Upper lobe of left lung (tissue), 6 donors: ENCODE measurements around the gene RRAS2. TPM values are rescaled to one million over a fixed set of nuclear protein-coding genes. Genes with fewer than 3 reads are reported as not detected.

ENCODE experiments used
- ATAC-seq, 2 donors: fragments of 200-7000 bp; cut with Tn5 transposase; one replicate each; pipeline ENCODE4 v1.9.1; 2022; ENCODE audit warnings: mild to moderate bottlenecking in 2 of 2, moderate library complexity in 2 of 2; ENCODE audit not compliant: low FRiP score in 2 of 2
- DNase-seq, 2 donors: peaks; one replicate each; pipeline ENCODE4 v3.0.0-alpha.2; 2019 to 2020
- H3K27ac ChIP-seq, 4 donors: fragments of 200-600 bp; sonication (generic); one replicate each; pipeline ENCODE4 v1.5.1; 2016 to 2019
- H3K27me3 ChIP-seq, 4 donors: fragments of 200-600 bp; sonication (generic); one replicate each; pipeline ENCODE4 v1.5.1; 2017 to 2019
- H3K36me3 ChIP-seq, 4 donors: fragments of 200-600 bp; sonication (generic); one replicate each; pipeline ENCODE4 v1.5.1; 2016 to 2019
- H3K4me1 ChIP-seq, 4 donors: fragments of 200-600 bp; sonication (generic); one replicate each; pipeline ENCODE4 v1.5.1; 2018 to 2019
- H3K4me3 ChIP-seq, 4 donors: fragments of 200-600 bp; sonication (generic); one replicate each; pipeline ENCODE4 v1.5.1; 2017 to 2019; ENCODE audit warnings: mild to moderate bottlenecking in 2 of 4, moderate library complexity in 1 of 4
- H3K9me3 ChIP-seq, 4 donors: fragments of 200-600 bp; sonication (generic); one replicate each; pipeline ENCODE4 v1.5.1; 2018 to 2019
- EP300 ChIP-seq, 4 donors: sonication (generic); formaldehyde crosslinking; IDR thresholded peaks; one replicate each; pipeline ENCODE4 v1.5.1; 2017; ENCODE audit warnings: antibody characterized with exemption in 4 of 4, control low read depth in 2 of 4
- POLR2A ChIP-seq, 4 donors: fragments of 450-650 bp; IDR thresholded peaks; one replicate each; pipeline ENCODE4 v1.5.1; 2016 to 2017; ENCODE audit warnings: antibody characterized with exemption in 4 of 4, mild to moderate bottlenecking in 2 of 4
- POLR2AphosphoS5 ChIP-seq, 2 donors: sonication (generic); formaldehyde crosslinking; IDR thresholded peaks; one replicate each; pipeline ENCODE4 v1.5.1; 2017; ENCODE audit warnings: antibody characterized with exemption in 2 of 2
- WGBS, 2 donors: methylation state at CpG; one replicate each; pipeline ENCODE4 v1.1.5; 2017 to 2018; 5-methylcytosine and 5-hydroxymethylcytosine counted together
- total RNA-seq, 6 donors: library from RNA; depleted of rRNA in 4 of 6; stranded (reverse); fragments of >200 nt in 4 of 6; gene quantifications; one replicate each; pipeline versions ENCODE4 v1.1.0 to v1.2.1, GENCODE V29; 2016 to 2021
- TF ChIP-seq, protein P1 (sequence below), 6 experiments: fragments of 450-650 bp in 4 of 6; fragments of 200-600 bp in 2 of 6; sonication (generic) in 2 of 6; IDR thresholded peaks; one replicate each; pipeline ENCODE4 v1.5.1; 2016 to 2019; ENCODE audit warnings: antibody characterized with exemption in 6 of 6
- donor health status: DM: no; HTN: no; CAD: no; lungs with moderate emphysema.
- donor health status: DM: no; HTN: yes; CAD: no; lungs with severe emphysema.

RRAS2 gene
- total RNA-seq, 6 donors from 2014 or later = 23.0 to 70.4 (median 40.2) TPM

DNA sequence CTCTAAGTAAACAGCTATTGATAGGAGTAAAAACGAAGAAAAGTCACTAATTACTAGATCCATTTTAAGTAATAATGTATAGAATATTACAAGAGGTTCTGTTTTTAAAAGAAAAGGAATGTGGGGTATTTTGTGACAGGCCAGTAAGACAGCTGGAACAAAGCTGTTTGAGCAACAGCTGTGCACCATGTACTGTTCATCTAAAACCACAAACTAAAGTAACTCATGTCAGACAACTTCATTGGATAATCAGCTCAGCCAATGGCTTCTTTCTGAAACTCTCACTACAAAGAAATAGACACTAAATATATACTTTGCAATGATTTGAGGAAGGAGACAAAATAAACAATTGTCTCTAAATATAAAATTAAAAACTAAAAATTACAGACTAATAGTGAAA is 16.1 kb downstream of the RRAS2 start:
- 67 to 75% methylated on average over 1 of the region's 1 CpG for WGBS, 2 donors
- no peaks in the 10 kb centered on the region for H3K27me3 ChIP-seq
- no peak for TF ChIP-seq POLR2AphosphoS5 (IDR thresholded peaks at IDR 0.05)
- TF ChIP-seq POLR2A (IDR thresholded peaks at IDR 0.05) = no peak
- TF ChIP-seq, protein P1, sequence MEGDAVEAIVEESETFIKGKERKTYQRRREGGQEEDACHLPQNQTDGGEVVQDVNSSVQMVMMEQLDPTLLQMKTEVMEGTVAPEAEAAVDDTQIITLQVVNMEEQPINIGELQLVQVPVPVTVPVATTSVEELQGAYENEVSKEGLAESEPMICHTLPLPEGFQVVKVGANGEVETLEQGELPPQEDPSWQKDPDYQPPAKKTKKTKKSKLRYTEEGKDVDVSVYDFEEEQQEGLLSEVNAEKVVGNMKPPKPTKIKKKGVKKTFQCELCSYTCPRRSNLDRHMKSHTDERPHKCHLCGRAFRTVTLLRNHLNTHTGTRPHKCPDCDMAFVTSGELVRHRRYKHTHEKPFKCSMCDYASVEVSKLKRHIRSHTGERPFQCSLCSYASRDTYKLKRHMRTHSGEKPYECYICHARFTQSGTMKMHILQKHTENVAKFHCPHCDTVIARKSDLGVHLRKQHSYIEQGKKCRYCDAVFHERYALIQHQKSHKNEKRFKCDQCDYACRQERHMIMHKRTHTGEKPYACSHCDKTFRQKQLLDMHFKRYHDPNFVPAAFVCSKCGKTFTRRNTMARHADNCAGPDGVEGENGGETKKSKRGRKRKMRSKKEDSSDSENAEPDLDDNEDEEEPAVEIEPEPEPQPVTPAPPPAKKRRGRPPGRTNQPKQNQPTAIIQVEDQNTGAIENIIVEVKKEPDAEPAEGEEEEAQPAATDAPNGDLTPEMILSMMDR (IDR thresholded peaks at IDR 0.05) = no peak
- no peak for TF ChIP-seq EP300 (IDR thresholded peaks at IDR 0.05)
- no peaks in the 10 kb centered on the region for H3K9me3 ChIP-seq
- ATAC-seq (no peak), DNase-seq (no peak)
- H3K27ac ChIP-seq = no peak overlapping the region
- no peak overlapping the region for H3K4me3 ChIP-seq
- peaks cover 0 to 5% (median 2%) of the 10 kb centered on the region in 4 donors for H3K4me1 ChIP-seq
- no peaks in the 10 kb centered on the region for H3K36me3 ChIP-seq

DNA sequence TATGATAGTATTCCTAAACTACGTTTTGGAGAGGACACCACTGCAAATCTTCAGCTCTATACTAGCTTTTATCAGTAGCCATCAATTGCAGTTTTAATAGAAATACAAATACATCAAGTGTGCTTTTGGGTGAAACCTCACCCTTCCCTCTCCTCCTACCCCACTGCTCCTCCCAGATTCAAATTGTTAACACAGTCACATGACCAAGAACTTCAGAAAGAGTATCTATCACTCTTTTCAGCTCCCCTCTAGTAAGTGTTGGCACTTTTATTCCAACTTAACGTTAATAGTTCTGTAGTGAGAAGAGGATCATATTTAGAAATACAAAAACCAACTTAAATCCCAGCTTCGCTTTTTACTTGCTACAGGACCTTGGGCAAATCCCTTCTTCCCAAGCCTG is 17.0 kb downstream of the RRAS2 start:
- H3K27me3 ChIP-seq = no peaks in the 10 kb centered on the region
- no peak for TF ChIP-seq POLR2A (IDR thresholded peaks at IDR 0.05)
- no peak for TF ChIP-seq POLR2AphosphoS5 (IDR thresholded peaks at IDR 0.05)
- TF ChIP-seq, protein P1 (IDR thresholded peaks at IDR 0.05) = no peak
- TF ChIP-seq EP300 (IDR thresholded peaks at IDR 0.05) = no peak
- H3K36me3 ChIP-seq = no peaks in the 10 kb centered on the region
- H3K9me3 ChIP-seq = no peaks in the 10 kb centered on the region
- ATAC-seq = no peak
- H3K27ac ChIP-seq = no peak overlapping the region
- WGBS, 2 donors = 68 to 74% methylated on average over 3 of the region's 3 CpGs
- no peak overlapping the region for H3K4me3 ChIP-seq
- DNase-seq = no peak
- H3K4me1 ChIP-seq = peaks cover 0 to 5% (median 2%) of the 10 kb centered on the region in 4 donors

DNA sequence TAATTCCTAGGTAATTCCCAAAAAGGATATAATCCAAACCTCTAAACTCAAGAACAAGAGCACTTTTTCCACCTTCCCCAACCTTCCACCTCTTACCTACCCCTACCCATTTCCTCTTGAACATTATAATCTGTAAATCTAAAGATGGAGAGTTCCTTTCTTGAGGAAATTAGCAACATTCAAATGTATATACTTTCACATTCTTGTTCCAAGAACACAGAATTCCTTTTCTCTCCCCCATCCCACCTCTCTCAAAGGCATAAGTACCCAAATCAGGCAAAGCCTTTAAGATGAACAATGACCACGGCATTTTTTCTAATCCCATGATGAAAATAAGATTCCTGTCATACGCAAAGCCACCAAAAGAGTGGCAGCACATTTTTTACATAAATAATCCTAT is 18.3 kb downstream of the RRAS2 start:
- no peak for ATAC-seq

DNA sequence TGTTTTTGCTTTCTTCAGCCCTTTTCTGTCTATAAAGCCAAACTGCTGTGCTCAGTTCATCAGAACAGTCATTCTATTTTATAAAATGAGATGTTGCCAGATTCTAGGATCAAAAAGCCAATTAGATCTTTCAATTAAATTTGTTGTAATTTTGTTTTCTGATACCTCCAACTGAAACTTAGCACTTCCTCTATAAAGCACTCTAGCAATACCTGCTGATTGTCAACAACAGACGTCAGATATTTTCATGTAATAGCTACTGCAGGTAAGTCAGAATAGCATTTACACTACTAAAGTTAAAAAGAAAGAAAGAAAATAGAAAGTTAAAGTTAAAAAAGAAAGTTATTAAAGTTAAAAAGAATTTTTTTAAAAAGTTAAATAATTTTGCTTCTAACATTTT is 19.6 kb downstream of the RRAS2 start:
- TF ChIP-seq, protein P1 (IDR thresholded peaks at IDR 0.05) = no peak
- Histone ChIP-seq H3K4me1 (peaks cover 0 to 5% (median 2%) of the 10 kb centered on the region in 4 donors), H3K27me3 (no peaks in the 10 kb centered on the region), H3K36me3 (no peaks in the 10 kb centered on the region), H3K9me3 (no peaks in the 10 kb centered on the region), H3K4me3 (no peak overlapping the region), H3K27ac (no peak overlapping the region)
- 76 to 88% methylated on average over 1 of the region's 1 CpG for WGBS, 2 donors
- no peak for DNase-seq
- ATAC-seq = no peak

More for the DNA sequence above, 18.3 kb downstream of the RRAS2 start:
- Histone ChIP-seq H3K9me3 (no peaks in the 10 kb centered on the region), H3K27me3 (no peaks in the 10 kb centered on the region), H3K4me1 (peaks cover 0 to 5% (median 2%) of the 10 kb centered on the region in 4 donors), H3K4me3 (no peak overlapping the region), H3K36me3 (no peaks in the 10 kb centered on the region), H3K27ac (no peak overlapping the region)
- TF ChIP-seq POLR2A (IDR thresholded peaks at IDR 0.05) (no peak), EP300 (IDR thresholded peaks at IDR 0.05) (no peak), POLR2AphosphoS5 (IDR thresholded peaks at IDR 0.05) (no peak)
- TF ChIP-seq, protein P1 (IDR thresholded peaks at IDR 0.05) = no peak
- WGBS, 2 donors = 76 to 85% methylated on average over 2 of the region's 2 CpGs
- no peak for DNase-seq
